ENCODE data around the gene CCDC137.
"Not testable (repeated sequence)": the region's sequence is repeated elsewhere in the genome, so short reads cannot be mapped to it uniquely, and the experiment has no call there.

CCDC137 gene, protein sequence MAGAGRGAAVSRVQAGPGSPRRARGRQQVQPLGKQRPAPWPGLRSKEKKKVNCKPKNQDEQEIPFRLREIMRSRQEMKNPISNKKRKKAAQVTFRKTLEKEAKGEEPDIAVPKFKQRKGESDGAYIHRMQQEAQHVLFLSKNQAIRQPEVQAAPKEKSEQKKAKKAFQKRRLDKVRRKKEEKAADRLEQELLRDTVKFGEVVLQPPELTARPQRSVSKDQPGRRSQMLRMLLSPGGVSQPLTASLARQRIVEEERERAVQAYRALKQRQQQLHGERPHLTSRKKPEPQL

GRCh38 chr17:81666342-81667191, at the start of gene CCDC137, which contains the start of gene OXLD1:
TSS of gene CCDC137 (plus strand) at chr17:81666737. CDS start at chr17:81666767, 30 bp downstream.
TSS of gene OXLD1 (minus strand) at chr17:81666605. CDS start at chr17:81666577, 28 bp downstream.
- Histone ChIP-seq H3K27ac (ENCODE audit: low read length) (peak within 1 kb of the TSS; percentile 66), H3K36me3 (ENCODE audit: control insufficient read depth in 2 of 2, insufficient read depth in 2 of 2, low read length in 2 of 2) (peaks cover 10 to 11% of the 10 kb centered on the region in 2 donors)

GRCh38 chr17:81616877-81617276, 49.7 kb upstream of the CCDC137 start:
- H3K27ac ChIP-seq (ENCODE audit: low read length), result no peak overlapping the region
- H3K9me3 ChIP-seq (ENCODE audit: control insufficient read depth in 2 of 2, low read length in 2 of 2), result no peaks in the 10 kb centered on the region
- H3K9ac ChIP-seq (ENCODE audit: low read length in 2 of 2), result no peak overlapping the region
- H3K36me3 ChIP-seq (ENCODE audit: control insufficient read depth in 2 of 2, insufficient read depth in 2 of 2, low read length in 2 of 2), result peaks cover 31 to 33% of the 10 kb centered on the region in 2 donors
- no peak overlapping the region for H3K4me3 ChIP-seq (ENCODE audit: low read length in 2 of 2)
- no peaks in the 10 kb centered on the region for H3K27me3 ChIP-seq (ENCODE audit: control insufficient read depth in 1 of 2, insufficient read depth in 2 of 2, low read length in 2 of 2)
- peaks cover 9% of the 10 kb centered on the region for H3K4me1 ChIP-seq (ENCODE audit: control insufficient read depth, insufficient read depth, low read length)

More at GRCh38 chr17:81666342-81667191, at the start of gene CCDC137, which contains the start of gene OXLD1:
- Histone ChIP-seq H3K4me3 (ENCODE audit: low read length in 2 of 2) (peak within 1 kb of the TSS; percentile 90), H3K9ac (ENCODE audit: low read length in 2 of 2) (peak within 1 kb of the TSS; percentile 83 to 89), H3K4me1 (ENCODE audit: control insufficient read depth, insufficient read depth, low read length) (peaks cover 17% of the 10 kb centered on the region), H3K9me3 (ENCODE audit: control insufficient read depth in 2 of 2, low read length in 2 of 2) (no peaks in the 10 kb centered on the region), H3K27me3 (ENCODE audit: control insufficient read depth in 1 of 2, insufficient read depth in 2 of 2, low read length in 2 of 2) (no peaks in the 10 kb centered on the region)

GRCh38 chr17:81618307-81618706, 48.2 kb upstream of the CCDC137 start:
- not testable (repeated sequence) for H3K27ac ChIP-seq (ENCODE audit: low read length); H3K9me3 ChIP-seq (ENCODE audit: control insufficient read depth in 2 of 2, low read length in 2 of 2); H3K4me3 ChIP-seq (ENCODE audit: low read length in 2 of 2); H3K9ac ChIP-seq (ENCODE audit: low read length in 2 of 2); H3K4me1 ChIP-seq (ENCODE audit: control insufficient read depth, insufficient read depth, low read length); H3K27me3 ChIP-seq (ENCODE audit: control insufficient read depth in 1 of 2, insufficient read depth in 2 of 2, low read length in 2 of 2)
- H3K36me3 ChIP-seq (ENCODE audit: control insufficient read depth in 2 of 2, insufficient read depth in 2 of 2, low read length in 2 of 2), result peaks cover 25 to 26% of the 10 kb centered on the region in 2 donors

DNA sequence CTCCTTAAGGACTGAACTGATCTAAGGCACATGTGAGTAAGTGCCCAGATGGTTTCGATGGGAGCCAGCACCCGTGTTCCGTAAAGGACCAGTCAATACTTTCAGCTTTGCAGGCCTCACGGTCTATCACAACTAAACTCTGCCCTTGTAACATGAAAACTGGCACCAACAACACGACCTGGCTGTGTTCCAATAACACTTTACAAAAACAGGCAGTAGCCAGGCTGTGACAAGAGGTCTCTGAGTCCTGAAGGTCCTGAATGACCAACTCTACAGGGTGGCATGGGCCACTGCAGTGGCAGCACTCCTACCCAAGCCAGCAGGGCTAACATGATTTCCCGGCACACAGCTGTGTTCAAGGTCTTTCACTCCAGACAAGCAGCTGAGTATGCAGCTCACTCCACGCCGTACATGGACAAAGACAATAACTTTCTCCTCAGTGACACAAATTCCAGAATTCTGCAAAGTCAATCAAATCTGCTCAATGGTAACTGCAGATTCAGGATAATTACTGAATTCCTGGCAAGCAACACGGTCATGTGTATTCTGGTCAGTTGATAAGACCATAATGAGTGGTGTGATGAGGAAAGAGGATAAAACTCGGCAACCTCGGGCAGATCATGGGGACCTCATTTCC, 44.9 kb upstream of the CCDC137 start:
- Histone ChIP-seq H3K4me3 (ENCODE audit: low read length in 2 of 2) (no peak overlapping the region), H3K27ac (ENCODE audit: low read length) (no peak overlapping the region), H3K27me3 (ENCODE audit: control insufficient read depth in 1 of 2, insufficient read depth in 2 of 2, low read length in 2 of 2) (no peaks in the 10 kb centered on the region), H3K9me3 (ENCODE audit: control insufficient read depth in 2 of 2, low read length in 2 of 2) (no peaks in the 10 kb centered on the region), H3K9ac (ENCODE audit: low read length in 2 of 2) (no peak overlapping the region), H3K4me1 (ENCODE audit: control insufficient read depth, insufficient read depth, low read length) (no peaks in the 10 kb centered on the region), H3K36me3 (ENCODE audit: control insufficient read depth in 2 of 2, insufficient read depth in 2 of 2, low read length in 2 of 2) (peaks cover 32 to 41% of the 10 kb centered on the region in 2 donors)

GRCh38 chr17:81630274-81630673, 36.3 kb upstream of the CCDC137 start:
- Histone ChIP-seq H3K36me3 (ENCODE audit: control insufficient read depth in 2 of 2, insufficient read depth in 2 of 2, low read length in 2 of 2) (peaks cover 9 to 14% of the 10 kb centered on the region in 2 donors), H3K27me3 (ENCODE audit: control insufficient read depth in 1 of 2, insufficient read depth in 2 of 2, low read length in 2 of 2) (no peaks in the 10 kb centered on the region), H3K9ac (ENCODE audit: low read length in 2 of 2) (no peak overlapping the region), H3K27ac (ENCODE audit: low read length) (no peak overlapping the region), H3K9me3 (ENCODE audit: control insufficient read depth in 2 of 2, low read length in 2 of 2) (no peaks in the 10 kb centered on the region), H3K4me3 (ENCODE audit: low read length in 2 of 2) (no peak overlapping the region), H3K4me1 (ENCODE audit: control insufficient read depth, insufficient read depth, low read length) (peaks cover 4% of the 10 kb centered on the region)

GRCh38 chr17:81631482-81631881, 35.1 kb upstream of the CCDC137 start:
- no peaks in the 10 kb centered on the region for H3K27me3 ChIP-seq (ENCODE audit: control insufficient read depth in 1 of 2, insufficient read depth in 2 of 2, low read length in 2 of 2)
- peaks cover 16% of the 10 kb centered on the region for H3K4me1 ChIP-seq (ENCODE audit: control insufficient read depth, insufficient read depth, low read length)
- H3K36me3 ChIP-seq (ENCODE audit: control insufficient read depth in 2 of 2, insufficient read depth in 2 of 2, low read length in 2 of 2), result peaks cover 4 to 9% of the 10 kb centered on the region in 2 donors
- H3K27ac ChIP-seq (ENCODE audit: low read length), result no peak overlapping the region
- no peak overlapping the region for H3K9ac ChIP-seq (ENCODE audit: low read length in 2 of 2)
- H3K9me3 ChIP-seq (ENCODE audit: control insufficient read depth in 2 of 2, low read length in 2 of 2), result no peaks in the 10 kb centered on the region
- no peak overlapping the region for H3K4me3 ChIP-seq (ENCODE audit: low read length in 2 of 2)

GRCh38 chr17:81635431-81635830, 31.1 kb upstream of the CCDC137 start:
- Histone ChIP-seq H3K27me3 (ENCODE audit: control insufficient read depth in 1 of 2, insufficient read depth in 2 of 2, low read length in 2 of 2) (no peaks in the 10 kb centered on the region), H3K4me1 (ENCODE audit: control insufficient read depth, insufficient read depth, low read length) (peaks cover 18% of the 10 kb centered on the region), H3K4me3 (ENCODE audit: low read length in 2 of 2) (peak overlapping the region; percentile 94 to 99), H3K36me3 (ENCODE audit: control insufficient read depth in 2 of 2, insufficient read depth in 2 of 2, low read length in 2 of 2) (peaks cover 0 to 2% of the 10 kb centered on the region in 2 donors), H3K9ac (ENCODE audit: low read length in 2 of 2) (peak overlapping the region in 1 of 2 donors; percentile 99), H3K27ac (ENCODE audit: low read length) (no peak overlapping the region), H3K9me3 (ENCODE audit: control insufficient read depth in 2 of 2, low read length in 2 of 2) (no peaks in the 10 kb centered on the region)

DNA sequence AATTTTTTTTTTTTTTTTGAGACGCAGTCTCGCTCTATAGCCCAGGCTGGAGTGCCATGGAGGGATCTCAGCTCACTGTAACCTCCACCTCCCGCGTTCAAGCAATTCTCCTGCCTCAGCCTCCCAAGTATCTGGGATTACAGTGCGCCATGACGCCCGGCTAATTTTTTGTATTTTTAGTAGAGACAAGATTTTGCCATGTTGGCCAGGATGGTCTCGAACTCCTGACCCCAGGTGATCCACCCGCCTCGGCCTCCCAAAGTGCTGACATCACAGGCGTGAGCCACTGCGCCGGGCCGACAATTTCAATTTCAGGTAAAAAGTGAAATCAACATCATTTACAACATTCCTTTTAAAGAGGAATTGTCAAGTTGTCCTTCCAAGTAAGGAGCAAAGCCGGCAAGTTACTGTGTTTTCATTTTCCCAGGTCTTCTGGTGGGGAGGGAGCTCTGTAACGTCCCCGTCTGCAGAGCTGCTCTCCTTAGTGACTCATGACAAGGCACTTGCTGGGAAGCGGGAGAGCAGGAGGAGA, 30.5 kb upstream of the CCDC137 start:
- peaks cover 18% of the 10 kb centered on the region for H3K4me1 ChIP-seq (ENCODE audit: control insufficient read depth, insufficient read depth, low read length)

GRCh38 chr17:81636505-81637288, 29.8 kb upstream of the CCDC137 start, which contains the start of the genes NPLOC4 and TSPAN10:
TSS of gene NPLOC4 (minus strand) at chr17:81637112. CDS start at chr17:81636930, 182 bp downstream.
TSS of gene TSPAN10 (plus strand) at chr17:81637196. CDS start at chr17:81642413, 5,217 bp downstream.
- Histone ChIP-seq H3K27me3 (ENCODE audit: control insufficient read depth in 1 of 2, insufficient read depth in 2 of 2, low read length in 2 of 2) (no peaks in the 10 kb centered on the region), H3K27ac (ENCODE audit: low read length) (peak within 1 kb of the TSS; percentile 74), H3K36me3 (ENCODE audit: control insufficient read depth in 2 of 2, insufficient read depth in 2 of 2, low read length in 2 of 2) (no peaks in the 10 kb centered on the region), H3K9me3 (ENCODE audit: control insufficient read depth in 2 of 2, low read length in 2 of 2) (no peaks in the 10 kb centered on the region), H3K4me3 (ENCODE audit: low read length in 2 of 2) (peak within 1 kb of the TSS; percentile 94 to 99), H3K4me1 (ENCODE audit: control insufficient read depth, insufficient read depth, low read length) (peaks cover 18% of the 10 kb centered on the region), H3K9ac (ENCODE audit: low read length in 2 of 2) (peak within 1 kb of the TSS; percentile 97 to 99)

More for the DNA sequence above, 30.5 kb upstream of the CCDC137 start:
- peaks cover 0 to 2% of the 10 kb centered on the region in 2 donors for H3K36me3 ChIP-seq (ENCODE audit: control insufficient read depth in 2 of 2, insufficient read depth in 2 of 2, low read length in 2 of 2)
- no peaks in the 10 kb centered on the region for H3K27me3 ChIP-seq (ENCODE audit: control insufficient read depth in 1 of 2, insufficient read depth in 2 of 2, low read length in 2 of 2)
- H3K4me3 ChIP-seq (ENCODE audit: low read length in 2 of 2), result peak overlapping the region; percentile 94 to 99
- H3K9me3 ChIP-seq (ENCODE audit: control insufficient read depth in 2 of 2, low read length in 2 of 2), result no peaks in the 10 kb centered on the region
- H3K27ac ChIP-seq (ENCODE audit: low read length), result peak overlapping the region; percentile 74
- peak overlapping the region; percentile 97 to 99 for H3K9ac ChIP-seq (ENCODE audit: low read length in 2 of 2)

Measured in stomach smooth muscle (tissue), 2 donors.